Psoas muscle (tissue), 8 donors: Measurements from ENCODE around the gene PREX1. TPM values are rescaled to one million over a fixed set of nuclear protein-coding genes. Genes with fewer than 3 reads are reported as not detected.

Experiments
- ATAC-seq, 4 donors: fragments of 200-7000 bp; cut with Tn5 transposase; one replicate each; pipeline ENCODE4 v1.9.1; 2020; ENCODE audit warnings: moderate library complexity in 3 of 4, mild to moderate bottlenecking in 2 of 4
- DNase-seq, 2 donors: peaks; one replicate each; pipeline ENCODE4 v3.0.0-alpha.2; 2020
- H3K27ac ChIP-seq: fragments of 200-600 bp; one replicate; pipeline ENCODE4 v1.8.0; 2022
- H3K27me3 ChIP-seq, 3 donors: fragments of 200-600 bp in 1 of 3; one replicate each; pipeline versions ENCODE4 v1.6.1 to v1.8.0; 2013 to 2022; ENCODE audit warnings: low read length in 2 of 3, mild to moderate bottlenecking in 2 of 3, moderate library complexity in 1 of 3; ENCODE audit not compliant: insufficient read depth in 3 of 3
- H3K36me3 ChIP-seq, 2 donors: fragments of 200-600 bp in 1 of 2; one replicate each; pipeline versions ENCODE4 v1.6.1 to v1.8.0; 2013 to 2022; ENCODE audit warnings: low read depth in 1 of 2, mild to moderate bottlenecking in 1 of 2, moderate library complexity in 1 of 2; ENCODE audit not compliant: insufficient read depth in 1 of 2
- H3K4me1 ChIP-seq: fragments of 200-600 bp; one replicate; pipeline ENCODE4 v1.8.0; 2022
- H3K4me3 ChIP-seq: fragments of 200-600 bp; one replicate; pipeline ENCODE4 v1.8.0; 2022; ENCODE audit warnings: mild to moderate bottlenecking
- H3K9me3 ChIP-seq: fragments of 200-600 bp; one replicate; pipeline ENCODE4 v1.8.0; 2022
- CTCF ChIP-seq: fragments of 200-600 bp; IDR thresholded peaks from one replicate; pipeline ENCODE4 v1.8.0; 2022; ENCODE audit warnings: antibody characterized with exemption
- WGBS, 3 donors: extraction: QIAGEN DNeasy Blood & Tissue Kit; methylation state at CpG; one replicate each; pipeline versions ENCODE4 v1.1.6 to v1.1.7; 2013; 5-methylcytosine and 5-hydroxymethylcytosine counted together
- intact Hi-C, 2 donors: fragments of 100-400 bp; cut with DNase I; formaldehyde crosslinking; loops; one replicate each; pipeline versions ENCODE4 v1.11.0 to v1.14.2; 2022
- polyA plus RNA-seq, 3 donors: library from polyadenylated mRNA; stranded (reverse); fragments of 200-250 nt; gene quantifications; one replicate each; pipeline ENCODE4 v1.2.3, GENCODE V29; 2013
- total RNA-seq, 4 donors: library from RNA; stranded (reverse); fragmentation: NEBNext Ultra II Directional in 2 of 4; extraction: Animal tissue kit (Norgen Biotek cat#: 25700) in 2 of 4; gene quantifications; one replicate each; pipeline versions ENCODE4 v1.2.1 to v1.2.4, GENCODE V29; 2021 to 2023
- donor health status: healthy with polysubstance abuse.
- donor health status: DM: no; HTN: no; CAD: no; lungs with moderate emphysema.
- donor health status: Bipolar disorder and iron deficiency.
- donor health status: healthy.
- donor health status: DM: yes; HTN: yes; CAD: no.
- donor health status: DM: no; HTN: no; CAD: no.
- donor health status: DM: no; HTN: no; CAD: no.
- donor health status: DM: yes; HTN: yes; CAD: no.

Gene PREX1
- total and polyA plus RNA-seq, 7 donors = 2.5 to 8.3 (median 5.3) TPM

GRCh38 chr20:48652961-48653705, 174.7 kb downstream of the PREX1 start:
- Histone ChIP-seq H3K27me3 (no peaks in the 10 kb centered on the region), H3K36me3 (peaks cover 0 to 48% of the 10 kb centered on the region in 2 donors), H3K4me3 (no peak overlapping the region), H3K4me1 (peaks cover 4% of the 10 kb centered on the region), H3K27ac (no peak overlapping the region), H3K9me3 (no peaks in the 10 kb centered on the region)
- no peak for ATAC-seq
- no peak for DNase-seq
- intact Hi-C loops = no loop called here
- no peak for TF ChIP-seq CTCF
- 71 to 75% (median 71%) methylated on average over 16 of the region's 16 CpGs for WGBS, 3 donors

GRCh38 chr20:48651960-48652359, 175.8 kb downstream of the PREX1 start:
- ATAC-seq = no peak
- H3K4me1 ChIP-seq = peaks cover 6% of the 10 kb centered on the region
- H3K27ac ChIP-seq = no peak overlapping the region
- H3K9me3 ChIP-seq = no peaks in the 10 kb centered on the region
- intact Hi-C loops = no loop called here
- no peak for TF ChIP-seq CTCF
- H3K36me3 ChIP-seq = peaks cover 0 to 48% of the 10 kb centered on the region in 2 donors
- H3K27me3 ChIP-seq = no peaks in the 10 kb centered on the region
- no peak for DNase-seq
- WGBS, 3 donors = 93 to 97% (median 96%) methylated on average over 11 of the region's 11 CpGs
- H3K4me3 ChIP-seq = no peak overlapping the region

GRCh38 chr20:48651271-48651670, 176.5 kb downstream of the PREX1 start:
- H3K9me3 ChIP-seq = no peaks in the 10 kb centered on the region
- H3K27me3 ChIP-seq = no peaks in the 10 kb centered on the region
- H3K36me3 ChIP-seq = peaks cover 0 to 49% of the 10 kb centered on the region in 2 donors
- intact Hi-C loops = no loop called here
- 93 to 94% (median 94%) methylated on average over 14 of the region's 14 CpGs for WGBS, 3 donors
- ATAC-seq = no peak
- peaks cover 6% of the 10 kb centered on the region for H3K4me1 ChIP-seq
- no peak for DNase-seq
- H3K27ac ChIP-seq = no peak overlapping the region
- TF ChIP-seq CTCF = no peak
- no peak overlapping the region for H3K4me3 ChIP-seq

GRCh38 chr20:48649868-48650267, 177.9 kb downstream of the PREX1 start:
- no peak for ATAC-seq
- DNase-seq = no peak
- H3K36me3 ChIP-seq = peaks cover 0 to 60% of the 10 kb centered on the region in 2 donors
- no peaks in the 10 kb centered on the region for H3K27me3 ChIP-seq
- no peak for TF ChIP-seq CTCF
- intact Hi-C loops = no loop called here
- no peaks in the 10 kb centered on the region for H3K9me3 ChIP-seq
- WGBS, 3 donors = 95 to 98% (median 96%) methylated on average over 9 of the region's 9 CpGs
- H3K27ac ChIP-seq = no peak overlapping the region
- H3K4me3 ChIP-seq = no peak overlapping the region
- H3K4me1 ChIP-seq = peaks cover 6% of the 10 kb centered on the region
